HepG2 (cell line): ENCODE measurements around the gene TRPM5. TPM values are rescaled to one million over a fixed set of nuclear protein-coding genes. Genes with fewer than 3 reads are reported as not detected.
A peak's percentile ranks its signal among the peaks of the same experiment; 100 is the strongest.

Experiments
- ATF4 ChIP-seq, 2 experiments: fragments of 450-650 bp in 1 of 2; sonication (generic) in 1 of 2; formaldehyde crosslinking; IDR thresholded peaks; 2 replicates each; pipeline versions ENCODE4 v1.5.0 to v1.8.0; 2020 to 2022; ENCODE audit warnings: mild to moderate bottlenecking in 1 of 2, missing genetic modification reagents in 1 of 2
- ATF6 ChIP-seq: sonication (generic); formaldehyde crosslinking; conservative IDR thresholded peaks from 2 replicates; pipeline ENCODE4 v1.4.0; 2020; ENCODE audit warnings: missing genetic modification reagents
- CEBPB ChIP-seq: IDR thresholded peaks from 2 replicates; pipeline ENCODE4 v1.6.1; 2011; ENCODE audit warnings: low read depth, low read length, improper control_type of control experiment, borderline replicate concordance
- CSRNP2 ChIP-seq: sonication (generic); formaldehyde crosslinking; conservative IDR thresholded peaks from 2 replicates; pipeline ENCODE4 v1.8.0; 2022; ENCODE audit warnings: low read depth, missing genetic modification reagents
- DR1 ChIP-seq: sonication (generic); formaldehyde crosslinking; IDR thresholded peaks from 2 replicates; pipeline ENCODE4 v1.8.0; 2021; ENCODE audit warnings: mild to moderate bottlenecking, missing genetic modification reagents, inconsistent platforms
- FOXK1 ChIP-seq: sonication (generic); formaldehyde crosslinking; IDR thresholded peaks from 2 replicates; pipeline ENCODE4 v1.4.0; 2020; ENCODE audit warnings: low read depth, missing genetic modification reagents, borderline replicate concordance
- GMEB2 ChIP-seq: IDR thresholded peaks from 2 replicates; pipeline ENCODE4 v1.6.1; 2016; ENCODE audit warnings: missing biosample characterization, missing genetic modification reagents, low read depth
- IRF9 ChIP-seq: sonication (generic); formaldehyde crosslinking; IDR thresholded peaks from 2 replicates; pipeline ENCODE4 v1.8.0; 2022; ENCODE audit warnings: missing genetic modification reagents, mild to moderate bottlenecking, borderline replicate concordance
- ISX ChIP-seq: sonication (generic); formaldehyde crosslinking; conservative IDR thresholded peaks from 2 replicates; pipeline ENCODE4 v1.5.0; 2020; ENCODE audit warnings: missing genetic modification reagents
- MAX ChIP-seq: IDR thresholded peaks from 2 replicates; pipeline ENCODE4 v1.6.1; 2012; ENCODE audit warnings: inconsistent platforms
- PAX8 ChIP-seq: sonication (generic); formaldehyde crosslinking; IDR thresholded peaks from 2 replicates; pipeline ENCODE4 v1.8.0; 2022; ENCODE audit warnings: mild to moderate bottlenecking, missing genetic modification reagents, borderline replicate concordance
- SIX4 ChIP-seq: sonication (generic); formaldehyde crosslinking; IDR thresholded peaks from 2 replicates; pipeline ENCODE4 v1.4.0; 2020; ENCODE audit warnings: missing genetic modification reagents
- SNAPC5 ChIP-seq: sonication (generic); formaldehyde crosslinking; IDR thresholded peaks from 2 replicates; pipeline ENCODE4 v1.8.1; 2023; ENCODE audit warnings: mild to moderate bottlenecking, missing genetic modification reagents, borderline replicate concordance
- SRY ChIP-seq: sonication (generic); formaldehyde crosslinking; IDR thresholded peaks from 2 replicates; pipeline ENCODE4 v1.8.0; 2022; ENCODE audit warnings: mild to moderate bottlenecking, missing genetic modification reagents
- SUZ12 ChIP-seq: fragments of 150-350 bp; IDR thresholded peaks from 2 replicates; pipeline ENCODE4 v1.6.1; 2014; ENCODE audit warnings: low read depth, low read length
- TSC22D2 ChIP-seq: sonication (generic); formaldehyde crosslinking; IDR thresholded peaks from 2 replicates; pipeline ENCODE4 v1.5.1; 2020; ENCODE audit warnings: missing genetic modification reagents, mild to moderate bottlenecking, borderline replicate concordance
- ZFP62 ChIP-seq: sonication (generic); formaldehyde crosslinking; IDR thresholded peaks from 2 replicates; pipeline ENCODE4 v1.4.0; 2020; ENCODE audit warnings: missing genetic modification reagents
- ZKSCAN5 ChIP-seq: sonication (generic); formaldehyde crosslinking; IDR thresholded peaks from 2 replicates; pipeline ENCODE4 v1.5.1; 2020; ENCODE audit warnings: mild to moderate bottlenecking, missing genetic modification reagents
- ZNF501 ChIP-seq: sonication (generic); formaldehyde crosslinking; IDR thresholded peaks from 2 replicates; pipeline ENCODE4 v1.5.1; 2020; ENCODE audit warnings: mild to moderate bottlenecking, moderate library complexity, missing genetic modification reagents
- ZNF775 ChIP-seq: sonication (generic); formaldehyde crosslinking; IDR thresholded peaks from 2 replicates; pipeline ENCODE4 v1.4.0; 2020; ENCODE audit warnings: missing genetic modification reagents, mild to moderate bottlenecking, moderate library complexity, borderline replicate concordance
- ZNF788 ChIP-seq: sonication (generic); formaldehyde crosslinking; IDR thresholded peaks from 2 replicates; pipeline ENCODE4 v1.5.0; 2020; ENCODE audit warnings: mild to moderate bottlenecking, missing genetic modification reagents, borderline replicate concordance
- ZZZ3 ChIP-seq: sonication (generic); formaldehyde crosslinking; IDR thresholded peaks from 2 replicates; pipeline ENCODE4 v1.4.0; 2020; ENCODE audit warnings: missing genetic modification reagents, mild to moderate bottlenecking, borderline replicate concordance
- polyA plus RNA-seq, 8 experiments: library from polyadenylated mRNA; depleted of rRNA in 3 of 8; stranded (reverse) in 7 of 8; unstranded in 1 of 8; fragments of >200 nt; fragmentation: Illumina TruSeq in 4 of 8; extraction: Trizol in 4 of 8; gene quantifications; 2 replicates each; pipeline versions ENCODE4 v1.2.1 to v1.2.3, GENCODE V29; 2011 to 2016; ENCODE audit warnings: low read depth in 4 of 8, missing spikeins in 1 of 8, mixed read lengths in 1 of 8; ENCODE audit not compliant: insufficient read depth in 1 of 8
- total RNA-seq, 5 experiments: library from RNA; depleted of rRNA; stranded (reverse); fragments of >200 nt; fragmentation: Illumina TruSeq; extraction: Trizol; gene quantifications; 2 replicates each; pipeline ENCODE4 v1.2.3, GENCODE V29; 2016; ENCODE audit warnings: low read depth in 1 of 5

Gene TRPM5
- total and polyA plus RNA-seq, 2 of the 13 experiments (the other 11 are each of a cell fraction or from before 2014, with no cell fraction given): 0.12 TPM; not detected in 1

GRCh38 chr11:2420502-2421225 lies 23.6 kb downstream of the TRPM5 start (continued):
- TF ChIP-seq PAX8 (no peak), CEBPB (no peak), CSRNP2 (CRISPR knock-in tag) (no peak), SUZ12 (no peak), MAX (no peak; the same call in 1 of the 2 replicates), ATF4 (CRISPR knock-in tag; IDR thresholded peaks at IDR 0.05) (no peak), SIX4 (CRISPR knock-in tag) (no peak), ZZZ3 (CRISPR knock-in tag) (no peak; the same call in 1 of the 2 replicates), ZFP62 (CRISPR knock-in tag) (0 out of 2 replicates have a peak, but pooled peaks have one; percentile 23), SRY (CRISPR knock-in tag) (peak; percentile 77; the same call in 1 of the 2 replicates), ATF6 (CRISPR knock-in tag) (no peak), GMEB2 (CRISPR knock-in tag) (no peak), FOXK1 (CRISPR knock-in tag) (no peak), ZKSCAN5 (CRISPR knock-in tag) (no peak), ZNF788 (no peak), ZNF775 (CRISPR knock-in tag) (no peak), ISX (no peak), SNAPC5 (CRISPR knock-in tag) (no peak), IRF9 (CRISPR knock-in tag) (peak; percentile 78; the same call in 1 of the 2 replicates), TSC22D2 (CRISPR knock-in tag) (no peak), ZNF501 (CRISPR knock-in tag) (0 out of 2 replicates have a peak, but pooled peaks have one; percentile 25), DR1 (CRISPR knock-in tag) (no peak)
